IPS DF 4.7 (cell line): ENCODE data around the gene DNAJC10.

Experiments used
- DNase-seq: peaks from one replicate; pipeline ENCODE4 v3.0.0-alpha.2; 2013; ENCODE audit warnings: low spot score; ENCODE audit errors: extremely low read depth

The DNAJC10 gene

GRCh38 chr2:182784058-182784706, 68.1 kb downstream of the DNAJC10 start:
- DNase-seq: no peak

DNA sequence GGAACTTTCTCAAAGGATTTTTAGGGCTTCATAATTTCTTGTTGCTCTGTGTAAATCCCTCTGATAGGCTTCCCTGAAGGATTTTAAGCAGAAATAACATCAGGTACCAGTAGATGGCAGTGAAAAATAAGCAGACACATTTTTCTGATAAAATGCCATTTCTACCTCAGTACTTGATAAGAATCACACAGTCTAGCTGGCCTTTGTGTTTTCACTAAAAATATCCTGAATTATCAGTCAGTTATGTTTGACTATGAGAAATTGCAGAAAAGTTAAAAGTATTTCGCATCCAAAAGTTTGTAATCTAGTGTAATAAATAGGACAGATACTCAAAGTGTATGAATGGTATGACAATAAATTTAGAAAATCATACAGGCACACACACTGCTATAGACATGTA, 68.7 kb downstream of the DNAJC10 start:
- no peak for DNase-seq

DNA sequence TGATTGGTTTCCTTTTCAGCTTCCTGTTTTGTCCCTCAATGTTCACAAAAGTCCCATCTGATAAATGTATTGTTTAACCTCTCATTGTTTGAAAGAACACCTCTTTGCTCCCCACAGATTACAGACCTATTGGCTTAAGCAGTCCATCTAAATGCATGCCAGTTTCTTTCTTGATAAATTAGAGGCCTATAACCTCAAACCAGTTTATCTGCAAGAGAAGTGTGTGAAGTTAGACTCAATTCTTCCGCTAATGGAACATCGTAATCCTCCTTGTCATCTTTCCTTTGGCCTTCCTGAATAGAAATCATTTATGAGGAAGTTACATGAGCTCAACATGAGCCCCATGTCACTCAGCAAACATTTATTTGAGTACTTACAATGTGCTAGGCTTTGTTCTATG, 76.4 kb downstream of the DNAJC10 start:
- no peak for DNase-seq

DNA sequence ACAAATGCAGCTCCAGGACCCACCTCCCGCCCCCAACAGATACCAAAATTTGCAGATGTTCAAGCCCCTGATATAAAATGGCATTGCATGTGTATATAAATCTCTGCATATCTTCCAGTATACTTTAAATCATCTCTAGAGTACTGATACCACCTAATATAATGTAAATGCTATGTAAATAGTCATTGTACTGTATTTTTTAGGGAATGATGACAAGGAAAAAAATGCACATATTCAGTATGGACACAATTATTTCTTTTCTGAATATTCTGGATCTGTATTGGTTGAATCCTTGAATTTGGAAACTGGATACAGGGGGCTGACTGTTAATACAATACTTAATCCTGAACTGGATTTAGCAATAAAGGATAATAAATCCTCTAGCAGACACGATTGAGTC, 82.7 kb downstream of the DNAJC10 start:
- no peak for DNase-seq

DNA sequence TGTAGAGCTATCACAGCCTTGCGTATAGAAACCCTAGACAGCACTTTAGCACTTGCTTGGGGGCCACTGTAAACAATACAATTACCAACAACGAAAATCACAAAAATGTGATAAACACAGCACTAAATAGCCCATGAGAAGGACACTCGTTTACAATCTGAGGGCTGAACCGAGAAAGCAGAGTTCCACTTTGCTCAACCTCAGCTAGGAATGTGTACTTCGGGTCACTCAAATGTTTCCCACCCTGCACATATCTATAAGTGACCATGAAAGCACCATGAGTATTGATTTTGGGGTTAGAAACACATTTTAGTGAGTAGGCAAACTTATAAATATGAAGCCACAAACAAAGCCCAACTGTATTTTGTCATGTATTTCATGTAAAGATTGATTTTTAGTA, 88.1 kb downstream of the DNAJC10 start:
- no peak for DNase-seq

DNA sequence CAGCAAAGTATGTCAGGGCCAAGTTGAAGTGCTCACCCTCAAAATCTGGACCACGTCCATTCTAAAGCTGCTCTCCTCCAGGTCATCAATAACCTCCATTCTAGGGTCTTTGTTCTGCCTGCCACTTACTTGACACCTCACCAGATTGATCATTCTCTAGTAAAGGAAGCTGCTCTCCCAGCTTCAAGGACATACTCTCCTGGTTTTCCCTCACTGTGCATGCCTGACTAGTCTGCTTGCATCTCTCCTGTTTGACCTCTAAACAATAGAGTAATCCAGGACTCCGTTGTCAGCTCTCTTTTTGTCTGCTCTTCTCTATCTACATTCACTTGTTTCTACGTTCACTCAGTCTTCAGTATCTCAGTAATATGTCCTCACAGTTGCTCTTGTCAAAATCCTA, 91.3 kb downstream of the DNAJC10 start:
- DNase-seq: no peak

DNA sequence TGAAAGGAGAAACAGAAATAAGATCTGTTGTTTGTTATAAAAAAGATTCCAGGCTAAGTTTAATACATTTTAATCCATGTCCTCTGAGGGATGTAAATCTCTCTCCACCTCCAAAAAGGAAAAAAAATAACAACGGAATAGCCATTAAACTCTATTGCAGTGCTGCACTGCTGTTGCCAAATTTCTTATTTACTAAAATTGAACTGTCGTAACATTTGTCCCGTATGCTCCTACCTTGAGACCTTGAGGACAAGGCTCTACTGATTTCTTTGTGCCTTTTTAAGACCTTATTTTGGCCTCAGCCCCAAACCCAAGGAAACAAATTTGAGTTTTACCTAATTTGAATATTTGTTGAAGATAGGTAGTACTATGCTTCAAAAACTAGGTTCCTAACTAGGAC, 94.0 kb downstream of the DNAJC10 start:
- no peak for DNase-seq

DNA sequence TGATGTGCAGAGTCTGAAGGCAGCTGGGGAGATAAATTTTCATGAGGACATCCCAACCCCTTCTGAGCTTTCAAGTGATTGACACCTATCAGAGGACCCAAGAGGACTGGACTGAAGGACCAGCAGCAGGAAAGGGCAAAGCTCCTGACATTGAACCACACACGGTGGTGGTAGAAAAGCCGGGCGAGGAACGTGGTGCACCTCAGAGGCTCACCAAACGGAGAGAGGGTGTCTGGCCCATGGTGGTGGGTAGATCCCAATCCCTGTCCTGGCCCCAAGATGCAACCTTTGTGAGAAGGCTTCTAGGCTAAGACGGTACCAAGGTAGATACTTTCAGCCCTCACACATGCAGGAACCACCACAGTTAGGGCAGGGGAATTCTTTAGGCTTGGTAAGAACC, 98.3 kb downstream of the DNAJC10 start:
- no peak for DNase-seq

DNA sequence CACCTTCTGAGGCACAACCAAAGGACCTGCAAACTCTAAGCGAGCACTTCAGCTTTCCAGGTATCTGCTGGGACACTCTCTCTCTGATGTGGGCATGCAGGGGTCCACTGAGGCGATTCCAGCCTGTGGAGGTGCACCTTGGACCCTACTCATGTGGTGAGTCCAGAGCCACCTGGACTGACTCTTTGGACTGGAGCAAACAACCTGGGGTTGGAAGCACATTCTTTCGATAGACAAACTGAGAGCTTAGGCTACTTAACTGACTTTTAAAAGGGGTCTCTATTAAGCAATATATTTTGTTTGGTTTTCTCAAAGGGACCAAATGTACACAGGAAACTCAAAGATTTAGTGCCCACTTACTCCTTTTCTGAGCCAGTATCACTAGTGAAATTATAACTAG, 98.7 kb downstream of the DNAJC10 start:
- no peak for DNase-seq

DNA sequence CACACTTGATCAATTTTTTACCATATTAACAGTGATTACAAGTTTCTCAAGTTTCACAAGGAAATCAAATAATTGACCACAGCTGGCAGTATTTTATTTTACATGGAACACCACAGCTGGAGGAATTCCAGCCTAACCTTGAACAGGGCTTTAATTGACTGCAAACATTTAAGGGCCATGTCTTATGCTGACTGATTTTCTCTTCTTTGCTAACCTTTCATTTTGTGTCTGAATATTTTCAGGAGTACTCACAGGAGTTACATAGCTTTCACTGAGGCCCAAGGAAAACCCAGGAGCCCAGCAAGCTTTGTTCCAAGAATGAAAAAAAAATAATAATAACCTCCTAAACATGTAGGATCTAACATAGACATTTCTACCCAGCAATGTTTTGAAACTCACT, 100.8 kb downstream of the DNAJC10 start:
- no peak for DNase-seq

DNA sequence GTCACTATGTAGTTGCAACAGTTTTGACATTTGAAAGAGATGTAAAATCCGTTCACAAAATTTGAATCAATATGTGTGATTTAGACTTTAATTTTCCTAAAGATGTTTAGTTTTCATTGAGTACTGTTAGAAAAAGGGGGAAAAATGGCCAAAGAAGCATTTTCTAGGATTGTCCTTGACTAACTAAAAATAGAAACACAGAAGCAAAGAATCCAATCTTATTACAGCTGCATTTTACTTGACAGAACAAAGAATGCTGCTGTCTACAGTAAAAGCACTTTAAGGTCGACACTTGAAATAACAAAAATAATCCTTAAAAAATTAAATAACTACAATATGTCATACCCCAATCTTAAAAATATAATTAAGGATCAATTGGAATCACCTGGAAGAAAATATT, 101.5 kb downstream of the DNAJC10 start:
- no peak for DNase-seq

GRCh38 chr2:182818501-182818900, 102.4 kb downstream of the DNAJC10 start:
- DNase-seq: no peak

GRCh38 chr2:182818925-182819324, 102.9 kb downstream of the DNAJC10 start:
- peak; percentile 11 for DNase-seq

DNA sequence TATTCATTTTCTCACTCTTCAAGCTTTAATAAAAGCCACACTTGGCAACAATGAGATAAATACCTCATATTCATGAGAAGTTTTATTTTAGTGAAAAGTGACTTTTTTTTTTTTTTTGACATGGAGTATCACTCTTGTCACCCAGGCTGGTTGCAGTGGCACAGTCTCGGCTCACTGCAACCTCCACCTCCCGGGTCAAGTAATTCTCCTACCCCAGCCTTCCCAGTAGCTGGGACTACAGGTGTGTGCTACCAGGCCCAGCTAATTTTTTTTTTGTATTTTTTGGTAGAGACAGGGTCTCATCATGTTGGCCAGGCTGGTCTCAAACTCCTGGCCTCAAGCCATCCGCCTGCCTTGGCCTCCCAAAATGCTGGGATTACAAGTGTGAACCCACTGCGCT, 103.4 kb downstream of the DNAJC10 start:
- no peak for DNase-seq

GRCh38 chr2:182821182-182821581, 105.1 kb downstream of the DNAJC10 start:
- DNase-seq: no peak

DNA sequence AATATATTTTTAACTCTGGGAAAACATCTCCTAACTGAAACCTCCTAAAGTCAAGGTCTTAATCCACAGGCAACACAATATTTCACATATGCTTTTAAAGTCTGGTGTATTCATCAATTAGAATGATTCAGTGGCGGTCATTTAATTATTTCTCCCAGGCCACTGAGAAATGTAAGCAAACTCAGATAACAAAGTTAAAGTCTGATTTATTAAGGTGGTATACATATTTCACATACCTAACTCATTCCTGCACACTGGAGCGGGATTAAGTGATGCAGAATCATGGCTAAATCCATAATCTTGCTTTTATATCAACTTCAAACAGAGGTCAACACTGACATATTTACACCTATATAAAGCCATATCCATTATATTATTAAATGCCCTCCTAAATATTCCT, 106.7 kb downstream of the DNAJC10 start:
- no peak for DNase-seq

- DNase-seq: no peak
These were observed 108.2 kb downstream of the DNAJC10 start for GRCh38 chr2:182824056-182824766.

DNA sequence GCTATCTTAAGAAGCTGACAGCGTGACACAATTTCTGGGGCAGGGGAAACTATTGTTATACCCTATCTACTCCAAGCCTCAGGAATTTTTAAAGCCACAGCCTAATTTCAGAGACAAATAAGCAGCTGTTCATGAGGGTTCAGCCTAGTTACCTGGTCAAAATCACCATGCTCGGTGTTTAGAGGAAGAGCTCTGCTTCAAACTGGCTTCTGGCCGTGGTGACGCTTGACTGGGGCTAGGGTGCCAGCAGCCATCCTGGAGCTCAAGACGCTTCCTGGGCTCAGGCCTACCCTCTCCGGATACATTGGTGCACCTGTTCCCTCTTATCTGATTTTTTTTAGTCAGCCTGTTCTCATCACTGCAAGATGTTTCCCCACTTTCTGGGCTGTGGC, 108.7 kb downstream of the DNAJC10 start:
- no peak for DNase-seq

- DNase-seq: no peak
These were observed 110.0 kb downstream of the DNAJC10 start for GRCh38 chr2:182826064-182826463.

DNA sequence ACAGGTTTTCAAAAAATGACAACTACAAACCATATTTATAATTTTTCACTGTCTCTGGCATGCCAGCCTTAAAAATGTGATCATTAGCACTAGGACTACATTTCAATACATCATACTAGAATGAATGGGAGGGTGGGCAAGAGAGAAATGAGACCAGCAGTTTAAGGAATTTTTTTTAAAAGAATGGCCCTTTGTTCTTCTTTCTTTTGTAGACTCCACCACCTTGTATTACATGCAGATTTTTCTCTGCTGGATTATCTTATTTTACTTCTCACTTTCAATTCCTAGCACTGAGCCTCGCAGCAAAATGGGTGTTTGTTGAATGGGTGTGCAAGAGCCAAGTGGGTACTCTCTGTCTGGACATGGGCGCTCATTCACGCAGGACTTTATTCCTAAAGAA, 110.4 kb downstream of the DNAJC10 start:
- no peak for DNase-seq

DNA sequence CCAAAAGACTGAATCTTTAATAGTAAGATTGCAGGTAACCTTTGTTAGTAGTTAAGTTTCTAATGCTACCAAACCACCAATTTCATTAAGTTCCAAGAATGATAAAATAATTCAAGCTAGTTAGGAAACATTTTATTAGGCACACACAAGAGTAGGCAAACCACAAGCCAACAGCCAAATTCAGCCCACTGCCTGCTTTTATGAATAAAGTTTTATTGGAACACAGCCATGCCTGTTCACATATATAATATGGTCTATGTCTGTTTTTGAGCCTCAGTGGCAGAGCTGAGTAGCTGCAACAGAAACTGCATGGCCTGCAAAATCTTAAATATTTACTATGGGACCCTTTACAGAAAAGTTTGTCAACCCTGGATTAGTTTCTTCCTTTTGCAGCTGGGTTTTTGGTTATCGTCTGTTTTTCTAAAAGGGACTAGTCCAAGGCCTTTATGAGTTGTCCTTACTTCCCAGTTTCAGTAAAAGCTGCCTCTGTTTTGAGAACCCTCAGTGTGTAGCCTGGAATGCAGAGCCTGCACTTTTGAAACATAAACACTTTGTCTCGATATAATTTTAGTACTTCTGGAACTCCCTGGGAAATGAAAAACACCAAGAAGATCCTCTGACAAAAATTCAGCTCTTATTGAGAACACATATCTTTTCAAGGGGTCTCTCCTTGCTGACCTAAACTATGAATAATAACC, 111.3 kb downstream of the DNAJC10 start:
- DNase-seq: no peak

DNA sequence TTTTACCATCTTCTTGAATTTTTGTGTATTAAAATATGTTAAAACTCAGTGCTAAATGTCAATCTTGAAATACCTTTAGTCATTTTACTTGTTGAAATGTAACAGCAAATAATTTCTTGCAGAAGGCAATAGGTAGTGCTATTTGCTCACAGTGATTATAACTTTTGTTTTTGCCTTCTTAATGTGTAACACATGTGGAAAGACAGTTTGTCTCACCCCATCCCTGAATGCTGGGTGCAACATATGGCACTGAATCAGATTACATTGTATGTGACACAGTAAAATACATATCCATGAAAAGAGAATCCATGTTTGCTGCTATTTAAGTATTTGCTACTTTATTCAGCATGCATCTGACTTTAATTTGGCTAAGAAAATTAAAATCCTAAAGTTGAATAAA, 115.0 kb downstream of the DNAJC10 start:
- no peak for DNase-seq

GRCh38 chr2:182831921-182832320, 115.9 kb downstream of the DNAJC10 start:
- no peak for DNase-seq
